Measurements from ENCODE around the gene DNM3.
"Not testable (repeated sequence)": the region's sequence is repeated elsewhere in the genome, so short reads cannot be mapped to it uniquely, and the experiment has no call there.

DNM3 gene

DNA sequence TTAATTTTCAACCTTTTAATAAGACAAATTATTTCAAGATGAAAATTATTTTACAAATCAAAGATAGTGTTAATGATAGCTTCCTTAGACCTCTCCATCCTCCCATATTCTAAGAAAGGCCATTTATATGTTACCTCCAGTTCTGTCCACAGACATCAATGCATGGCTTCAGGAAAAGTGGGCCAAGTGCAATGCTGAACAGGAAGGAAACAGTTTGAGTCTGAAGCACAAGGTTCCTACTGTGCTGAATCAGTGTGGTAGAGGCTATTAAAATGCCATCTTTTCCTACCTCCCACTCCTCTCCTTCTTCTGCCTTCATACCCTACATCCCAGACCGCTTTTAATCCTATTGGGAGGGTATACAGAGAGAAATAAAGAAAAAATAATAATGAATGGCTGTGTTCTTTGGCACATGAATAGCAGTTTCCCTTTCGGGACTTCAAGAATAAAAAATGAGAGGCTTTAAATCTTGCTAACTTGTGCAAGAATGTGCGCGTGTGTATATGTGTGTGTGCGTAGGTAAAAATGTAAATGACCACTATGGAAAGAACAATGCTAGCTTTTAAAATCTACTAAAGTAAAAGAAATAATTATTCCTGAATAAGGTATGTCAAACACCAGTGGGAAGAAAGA lies 516.6 kb downstream of the DNM3 start:
- TF ChIP-seq POLR2A (IDR thresholded peaks at IDR 0.05; ENCODE audit: extremely low read depth, insufficient read length) (no peak), MYC (IDR thresholded peaks at IDR 0.05; ENCODE audit: low read depth, low read length) (no peak)
- TF ChIP-seq, protein P1, sequence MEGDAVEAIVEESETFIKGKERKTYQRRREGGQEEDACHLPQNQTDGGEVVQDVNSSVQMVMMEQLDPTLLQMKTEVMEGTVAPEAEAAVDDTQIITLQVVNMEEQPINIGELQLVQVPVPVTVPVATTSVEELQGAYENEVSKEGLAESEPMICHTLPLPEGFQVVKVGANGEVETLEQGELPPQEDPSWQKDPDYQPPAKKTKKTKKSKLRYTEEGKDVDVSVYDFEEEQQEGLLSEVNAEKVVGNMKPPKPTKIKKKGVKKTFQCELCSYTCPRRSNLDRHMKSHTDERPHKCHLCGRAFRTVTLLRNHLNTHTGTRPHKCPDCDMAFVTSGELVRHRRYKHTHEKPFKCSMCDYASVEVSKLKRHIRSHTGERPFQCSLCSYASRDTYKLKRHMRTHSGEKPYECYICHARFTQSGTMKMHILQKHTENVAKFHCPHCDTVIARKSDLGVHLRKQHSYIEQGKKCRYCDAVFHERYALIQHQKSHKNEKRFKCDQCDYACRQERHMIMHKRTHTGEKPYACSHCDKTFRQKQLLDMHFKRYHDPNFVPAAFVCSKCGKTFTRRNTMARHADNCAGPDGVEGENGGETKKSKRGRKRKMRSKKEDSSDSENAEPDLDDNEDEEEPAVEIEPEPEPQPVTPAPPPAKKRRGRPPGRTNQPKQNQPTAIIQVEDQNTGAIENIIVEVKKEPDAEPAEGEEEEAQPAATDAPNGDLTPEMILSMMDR (IDR thresholded peaks at IDR 0.05; ENCODE audit: low read depth, low read length), result no peak
- TF ChIP-seq, protein P2, sequence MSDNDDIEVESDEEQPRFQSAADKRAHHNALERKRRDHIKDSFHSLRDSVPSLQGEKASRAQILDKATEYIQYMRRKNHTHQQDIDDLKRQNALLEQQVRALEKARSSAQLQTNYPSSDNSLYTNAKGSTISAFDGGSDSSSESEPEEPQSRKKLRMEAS (IDR thresholded peaks at IDR 0.05; ENCODE audit: low read depth, low read length), result no peak
- DNase-seq (ENCODE audit: low read depth), result no peak
- no peak overlapping the region for H3K4me3 ChIP-seq (ENCODE audit: low read depth, low read length)

DNA sequence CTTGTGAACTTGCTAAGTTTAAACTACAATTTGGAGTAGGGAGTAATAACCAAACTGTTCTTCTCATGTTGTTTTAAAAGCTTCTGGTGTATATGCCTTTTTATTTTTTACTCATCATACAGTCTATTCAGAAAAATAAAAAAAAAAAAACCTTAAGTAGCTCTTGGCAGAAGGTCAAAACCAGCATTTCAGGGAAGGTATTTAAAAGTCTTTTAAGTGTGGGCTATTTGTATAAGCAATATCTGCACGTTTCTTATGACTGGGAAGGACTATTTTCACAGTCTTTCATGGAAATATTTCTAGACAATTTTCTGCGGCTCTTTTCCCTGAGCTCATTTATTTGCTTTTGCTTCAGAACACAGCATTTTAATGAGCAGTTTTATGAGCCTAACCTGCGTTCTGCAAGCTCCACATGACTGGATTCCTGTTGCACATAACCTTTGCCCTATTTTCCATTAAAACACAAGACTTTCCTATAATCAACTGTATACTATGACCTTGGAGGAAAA lies 518.2 kb downstream of the DNM3 start:
- DNase-seq (ENCODE audit: low read depth), result no peak
- TF ChIP-seq, protein P1 (IDR thresholded peaks at IDR 0.05; ENCODE audit: low read depth, low read length), result no peak
- TF ChIP-seq POLR2A (IDR thresholded peaks at IDR 0.05; ENCODE audit: extremely low read depth, insufficient read length), result no peak
- TF ChIP-seq MYC (IDR thresholded peaks at IDR 0.05; ENCODE audit: low read depth, low read length), result no peak
- TF ChIP-seq, protein P2 (IDR thresholded peaks at IDR 0.05; ENCODE audit: low read depth, low read length), result no peak
- no peak overlapping the region for H3K4me3 ChIP-seq (ENCODE audit: low read depth, low read length)

DNA sequence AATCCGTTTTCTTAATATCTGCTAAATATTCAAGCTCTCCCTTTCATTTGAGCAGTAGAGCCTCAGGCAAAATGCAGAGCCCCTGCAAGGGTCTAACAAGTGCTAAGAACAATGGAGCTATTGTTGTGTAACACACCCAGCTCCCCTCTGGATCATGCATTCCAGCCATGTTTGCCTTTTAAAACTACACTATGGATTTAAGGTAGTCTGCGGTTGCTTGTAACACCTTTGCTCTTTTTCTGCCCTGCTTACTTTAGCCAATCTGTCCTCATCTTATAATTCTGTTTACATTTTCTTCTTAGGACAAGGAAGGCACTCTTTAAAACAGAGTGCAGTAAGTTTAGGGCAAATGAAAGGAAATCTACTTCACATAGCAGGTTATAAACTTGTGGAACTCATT lies 519.2 kb downstream of the DNM3 start:
- no peak overlapping the region for H3K4me3 ChIP-seq (ENCODE audit: low read depth, low read length)
- no peak for DNase-seq (ENCODE audit: low read depth)
- TF ChIP-seq POLR2A (IDR thresholded peaks at IDR 0.05; ENCODE audit: extremely low read depth, insufficient read length) (no peak), MYC (IDR thresholded peaks at IDR 0.05; ENCODE audit: low read depth, low read length) (no peak)
- TF ChIP-seq, protein P2 (IDR thresholded peaks at IDR 0.05; ENCODE audit: low read depth, low read length), result no peak
- TF ChIP-seq, protein P1 (IDR thresholded peaks at IDR 0.05; ENCODE audit: low read depth, low read length), result no peak

DNA sequence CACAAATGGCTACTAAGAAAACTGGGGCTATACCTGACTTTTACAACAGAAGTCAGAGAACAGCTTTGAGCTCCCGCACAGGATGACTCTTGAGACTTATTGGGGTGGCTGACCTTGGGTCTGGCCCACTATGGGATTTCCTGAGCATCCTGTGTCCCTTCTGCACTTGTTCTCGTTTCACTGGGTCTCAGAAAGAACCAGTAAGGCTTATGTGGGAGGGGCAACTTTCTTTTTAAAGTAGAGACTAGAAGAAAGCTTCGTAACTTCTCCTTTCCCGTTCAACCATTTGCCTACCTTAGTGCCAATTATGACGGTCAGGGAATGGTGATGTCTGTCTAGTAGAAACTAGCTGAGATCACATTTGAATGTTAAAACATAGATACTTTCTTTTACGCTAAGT lies 519.7 kb downstream of the DNM3 start:
- no peak for DNase-seq (ENCODE audit: low read depth)
- no peak overlapping the region for H3K4me3 ChIP-seq (ENCODE audit: low read depth, low read length)
- no peak for TF ChIP-seq MYC (IDR thresholded peaks at IDR 0.05; ENCODE audit: low read depth, low read length)

DNA sequence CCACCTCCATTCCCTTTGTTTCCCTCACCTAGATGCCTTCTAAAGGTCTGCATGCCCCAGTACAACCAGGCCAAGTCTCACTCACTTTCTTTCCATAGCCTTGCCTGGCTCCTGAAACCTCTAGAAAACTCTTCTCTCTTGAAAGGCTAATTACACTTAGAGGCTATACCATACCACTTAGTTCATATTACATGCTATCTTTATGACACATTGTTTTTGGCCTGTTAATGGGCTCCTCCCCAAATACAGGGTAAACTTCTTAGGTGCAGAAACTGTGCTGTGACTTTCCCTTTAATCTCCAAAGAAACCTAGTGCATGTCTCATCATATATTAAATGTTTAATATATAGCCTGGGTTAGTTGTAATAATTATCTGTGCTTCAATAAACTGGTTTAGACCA lies 522.6 kb downstream of the DNM3 start:
- DNase-seq (ENCODE audit: low read depth), result no peak
- no peak overlapping the region for H3K4me3 ChIP-seq (ENCODE audit: low read depth, low read length)
- TF ChIP-seq, protein P1 (IDR thresholded peaks at IDR 0.05; ENCODE audit: low read depth, low read length), result no peak
- no peak for TF ChIP-seq MYC (IDR thresholded peaks at IDR 0.05; ENCODE audit: low read depth, low read length)
- TF ChIP-seq, protein P2 (IDR thresholded peaks at IDR 0.05; ENCODE audit: low read depth, low read length), result no peak
- TF ChIP-seq POLR2A (IDR thresholded peaks at IDR 0.05; ENCODE audit: extremely low read depth, insufficient read length), result no peak

DNA sequence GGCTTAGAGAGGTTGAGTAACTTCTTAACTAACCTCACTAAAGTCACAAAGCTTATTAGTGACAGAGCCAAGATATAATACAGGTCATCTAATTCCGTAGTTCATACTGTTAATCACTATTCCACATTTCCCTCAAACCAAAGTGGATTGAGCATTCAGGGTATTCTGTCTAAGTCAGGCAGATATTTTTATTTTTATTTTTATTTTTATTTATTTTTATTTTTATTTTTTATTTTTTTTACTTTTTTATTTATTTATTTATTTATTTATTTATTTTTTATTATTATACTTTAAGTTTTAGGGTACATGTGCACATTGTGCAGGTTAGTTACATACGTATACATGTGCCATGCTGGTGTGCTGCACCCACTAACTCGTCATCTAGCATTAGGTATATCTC lies 530.3 kb downstream of the DNM3 start:
- H3K4me3 ChIP-seq (ENCODE audit: low read depth, low read length); DNase-seq (ENCODE audit: low read depth): not testable (repeated sequence)

DNA sequence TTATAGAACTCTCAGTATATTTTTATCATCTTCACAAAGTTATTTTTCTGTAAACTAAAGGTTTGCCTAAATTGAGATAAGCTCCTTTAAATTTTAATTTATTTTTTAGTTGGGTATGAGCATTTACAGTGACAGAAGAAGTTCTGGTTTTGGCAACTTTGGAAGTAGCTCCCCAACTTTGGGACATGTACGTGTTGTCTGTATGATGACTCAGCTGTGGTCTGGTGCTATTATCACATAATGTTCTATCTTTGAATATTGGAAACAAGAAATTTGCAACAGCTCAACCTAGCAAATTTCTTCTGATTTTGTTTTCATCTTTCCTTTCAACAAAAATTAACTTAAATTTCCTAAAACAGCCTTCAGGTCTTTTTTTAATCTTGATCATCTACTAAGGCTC lies 532.6 kb downstream of the DNM3 start:
- TF ChIP-seq, protein P2 (IDR thresholded peaks at IDR 0.05; ENCODE audit: low read depth, low read length), result no peak
- TF ChIP-seq MYC (IDR thresholded peaks at IDR 0.05; ENCODE audit: low read depth, low read length) (no peak), POLR2A (IDR thresholded peaks at IDR 0.05; ENCODE audit: extremely low read depth, insufficient read length) (no peak)
- TF ChIP-seq, protein P1 (IDR thresholded peaks at IDR 0.05; ENCODE audit: low read depth, low read length), result no peak
- DNase-seq (ENCODE audit: low read depth), result no peak
- H3K4me3 ChIP-seq (ENCODE audit: low read depth, low read length), result no peak overlapping the region
